HG02678 (cell line): ENCODE measurements around the gene KCNJ9.
"Not testable (repeated sequence)": the region's sequence is repeated elsewhere in the genome, so short reads cannot be mapped to it uniquely, and the experiment has no call there.

Experiments used
- ATAC-seq: cut with Tn5 transposase; IDR thresholded peaks from one replicate; pipeline ENCODE4 v1.9.1; 2021; ENCODE audit warnings: mild to moderate bottlenecking, moderate library complexity; ENCODE audit not compliant: unreplicated experiment

The KCNJ9 gene

GRCh38 chr1:160123726-160124125 lies 42.4 kb downstream of the KCNJ9 start:
- no peak for ATAC-seq

- ATAC-seq, result no peak
Measured at GRCh38 chr1:160124705-160125478, 43.6 kb downstream of the KCNJ9 start.

- no peak for ATAC-seq
Measured at GRCh38 chr1:160125746-160126145, 44.4 kb downstream of the KCNJ9 start.

- ATAC-seq, result not testable (repeated sequence)
Measured at GRCh38 chr1:160126342-160126741, 45.0 kb downstream of the KCNJ9 start.

DNA sequence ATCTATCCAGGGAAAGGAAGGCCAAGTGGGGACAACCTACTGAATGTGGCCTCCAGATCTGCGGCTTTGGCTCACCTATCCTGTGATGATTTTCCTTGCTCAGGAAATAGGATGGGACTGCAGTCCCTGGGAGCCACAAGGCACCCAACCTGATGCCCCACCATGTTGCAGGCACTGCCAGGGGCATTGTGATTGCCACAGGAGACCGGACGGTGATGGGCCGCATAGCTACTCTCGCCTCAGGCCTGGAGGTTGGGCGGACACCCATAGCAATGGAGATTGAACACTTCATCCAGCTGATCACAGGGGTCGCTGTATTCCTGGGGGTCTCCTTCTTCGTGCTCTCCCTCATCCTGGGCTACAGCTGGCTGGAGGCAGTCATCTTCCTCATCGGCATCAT lies 46.0 kb downstream of the KCNJ9 start:
- ATAC-seq, result no peak

- ATAC-seq, result no peak
Measured at GRCh38 chr1:160127865-160128523, 46.7 kb downstream of the KCNJ9 start.

- ATAC-seq, result no peak
Measured at GRCh38 chr1:160128636-160129035, 47.3 kb downstream of the KCNJ9 start.

DNA sequence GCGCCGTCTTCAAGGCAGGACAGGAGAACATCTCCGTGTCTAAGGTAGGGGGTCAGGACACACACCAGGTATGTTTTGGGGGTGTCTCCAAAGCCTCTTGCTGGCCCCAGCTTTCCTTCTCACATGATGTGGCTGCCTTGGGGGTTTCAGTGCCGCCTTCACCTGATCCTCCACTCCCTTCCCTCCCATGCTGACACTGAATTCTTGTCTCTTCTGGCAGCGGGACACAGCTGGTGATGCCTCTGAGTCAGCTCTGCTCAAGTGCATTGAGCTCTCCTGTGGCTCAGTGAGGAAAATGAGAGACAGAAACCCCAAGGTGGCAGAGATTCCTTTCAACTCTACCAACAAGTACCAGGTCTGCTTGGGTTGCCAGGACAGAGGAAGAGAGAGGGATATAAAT lies 47.7 kb downstream of the KCNJ9 start:
- no peak for ATAC-seq

DNA sequence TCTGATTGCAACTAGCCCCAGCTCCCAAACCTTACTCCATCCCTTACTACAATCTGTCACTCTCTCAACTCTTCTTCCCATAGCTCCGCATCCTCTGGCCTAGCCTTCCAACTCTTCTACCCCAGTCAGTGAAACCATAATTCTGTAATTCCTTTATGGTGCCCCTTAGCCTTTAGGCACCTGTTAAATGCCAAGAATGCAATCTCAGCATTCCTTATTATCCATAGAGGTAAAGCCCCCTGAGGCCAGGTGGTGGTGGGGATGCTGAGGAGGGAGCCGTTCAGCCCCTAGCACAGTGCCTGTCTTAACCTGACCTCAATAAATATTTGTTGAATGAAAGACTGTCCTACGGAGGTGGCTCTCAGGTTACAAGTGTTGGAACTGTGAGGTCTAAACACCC lies 48.2 kb downstream of the KCNJ9 start:
- ATAC-seq, result no peak

- ATAC-seq, result no peak
Measured at GRCh38 chr1:160129966-160130365, 48.6 kb downstream of the KCNJ9 start.

- ATAC-seq, result no peak
Measured at GRCh38 chr1:160130486-160130885, 49.1 kb downstream of the KCNJ9 start.

- no peak for ATAC-seq
Measured at GRCh38 chr1:160130939-160131338, 49.6 kb downstream of the KCNJ9 start.

DNA sequence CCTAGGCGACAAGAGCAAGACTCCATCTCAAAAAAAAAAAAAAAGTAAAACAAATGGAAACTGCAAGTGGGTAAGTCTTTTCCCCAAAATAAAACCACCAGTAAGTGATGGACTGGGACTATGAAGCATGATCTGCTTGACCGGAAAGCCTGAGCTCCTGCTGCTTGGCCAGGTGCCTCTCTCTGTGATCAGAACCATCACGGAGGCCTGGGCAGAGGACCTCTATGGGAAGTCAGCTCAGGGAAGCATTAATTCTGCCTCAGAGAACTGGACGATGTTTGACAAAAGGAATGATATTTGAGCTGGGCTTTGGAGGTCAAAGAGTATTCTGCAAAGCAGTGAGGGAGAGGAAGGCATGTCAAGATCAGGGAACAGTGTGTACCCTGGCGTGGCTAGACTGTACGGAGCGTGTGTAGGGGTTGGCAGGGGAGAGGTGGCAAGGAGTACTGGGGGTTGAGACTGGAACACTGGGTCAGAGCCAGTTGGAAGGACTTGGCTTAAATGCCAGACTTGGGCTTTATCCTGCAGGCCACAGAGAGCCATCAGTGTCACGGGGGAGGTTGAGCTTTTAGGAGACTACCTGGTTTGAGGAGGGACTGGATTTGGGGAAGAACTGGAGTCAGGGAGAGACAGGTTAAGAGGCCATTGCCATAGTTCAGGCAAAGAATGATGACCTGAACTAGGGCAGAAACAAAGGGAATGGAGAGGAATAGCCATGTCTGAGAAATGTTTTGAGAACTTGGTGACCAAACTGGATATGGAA lies 50.6 kb downstream of the KCNJ9 start:
- ATAC-seq, result no peak

- no peak for ATAC-seq
Measured at GRCh38 chr1:160133990-160134770, 52.8 kb downstream of the KCNJ9 start.

- no peak for ATAC-seq
Measured at GRCh38 chr1:160134791-160135572, 53.6 kb downstream of the KCNJ9 start.

GRCh38 chr1:160136121-160136925 lies 55.0 kb downstream of the KCNJ9 start:
- ATAC-seq, result no peak

GRCh38 chr1:160136926-160137200 lies 55.5 kb downstream of the KCNJ9 start:
- ATAC-seq, result no peak

- ATAC-seq, result no peak
Measured at GRCh38 chr1:160137216-160137862, 56.0 kb downstream of the KCNJ9 start.

DNA sequence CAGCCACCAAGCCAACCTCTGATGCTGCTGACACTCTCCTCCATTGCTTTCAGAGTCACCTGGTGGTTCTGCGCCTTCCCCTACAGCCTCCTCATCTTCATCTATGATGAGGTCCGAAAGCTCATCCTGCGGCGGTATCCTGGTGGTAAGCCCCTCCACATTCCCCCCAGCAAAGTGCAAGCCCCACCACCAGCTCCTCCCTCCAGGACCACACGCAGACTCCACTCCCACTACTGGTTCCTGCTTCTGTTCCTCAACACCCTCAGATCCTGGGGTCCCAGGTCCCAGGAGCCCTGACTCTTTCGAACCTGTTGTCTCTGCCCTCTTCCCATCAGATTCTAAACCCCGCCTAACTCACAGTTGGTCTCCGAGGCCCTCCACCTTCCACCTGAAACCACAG lies 58.5 kb downstream of the KCNJ9 start:
- no peak for ATAC-seq
